ENCODE data around the gene ARHGEF25.

ARHGEF25 gene

DNA sequence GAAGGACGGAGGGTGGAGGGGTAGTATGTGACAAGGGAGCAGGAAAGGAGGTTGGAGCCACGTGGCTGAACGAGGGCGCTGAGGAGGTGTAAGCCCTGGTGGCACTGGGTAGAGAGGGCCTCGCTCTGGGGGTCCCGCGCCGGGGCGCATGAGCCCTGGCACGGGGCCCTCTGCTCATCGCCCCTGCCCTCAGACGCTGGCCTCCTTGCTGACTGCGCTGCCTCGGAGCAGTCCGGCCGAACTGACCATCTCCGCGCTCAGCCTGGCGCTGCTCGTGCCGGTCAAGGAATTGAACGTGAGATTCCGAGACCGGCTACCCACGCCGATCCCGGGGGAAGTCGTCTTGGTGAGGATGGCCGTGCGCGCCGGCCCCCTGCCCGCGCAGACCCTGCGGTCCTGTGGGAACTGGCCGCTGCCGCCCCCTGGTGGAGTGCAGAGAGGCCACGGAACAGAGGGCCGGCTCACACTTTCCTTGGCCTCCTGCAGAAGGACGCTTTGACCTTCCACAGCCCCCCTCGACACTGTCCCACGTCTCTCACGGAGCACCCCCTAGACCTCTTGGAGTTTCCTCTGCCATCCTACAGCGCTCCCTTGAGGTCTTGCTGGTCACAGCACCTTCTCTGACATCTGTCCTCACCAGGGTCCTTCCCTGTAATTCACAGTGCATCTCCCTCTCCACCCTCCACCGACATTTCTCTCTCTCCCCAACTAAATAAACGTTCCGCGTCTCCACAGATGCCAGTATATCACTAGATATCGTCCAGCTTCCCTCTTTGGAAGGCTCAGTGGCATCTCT, 10.5 kb downstream of the ARHGEF25 start:
- DNase-seq (ENCODE audit: low spot score), result peak; percentile 51

DNA sequence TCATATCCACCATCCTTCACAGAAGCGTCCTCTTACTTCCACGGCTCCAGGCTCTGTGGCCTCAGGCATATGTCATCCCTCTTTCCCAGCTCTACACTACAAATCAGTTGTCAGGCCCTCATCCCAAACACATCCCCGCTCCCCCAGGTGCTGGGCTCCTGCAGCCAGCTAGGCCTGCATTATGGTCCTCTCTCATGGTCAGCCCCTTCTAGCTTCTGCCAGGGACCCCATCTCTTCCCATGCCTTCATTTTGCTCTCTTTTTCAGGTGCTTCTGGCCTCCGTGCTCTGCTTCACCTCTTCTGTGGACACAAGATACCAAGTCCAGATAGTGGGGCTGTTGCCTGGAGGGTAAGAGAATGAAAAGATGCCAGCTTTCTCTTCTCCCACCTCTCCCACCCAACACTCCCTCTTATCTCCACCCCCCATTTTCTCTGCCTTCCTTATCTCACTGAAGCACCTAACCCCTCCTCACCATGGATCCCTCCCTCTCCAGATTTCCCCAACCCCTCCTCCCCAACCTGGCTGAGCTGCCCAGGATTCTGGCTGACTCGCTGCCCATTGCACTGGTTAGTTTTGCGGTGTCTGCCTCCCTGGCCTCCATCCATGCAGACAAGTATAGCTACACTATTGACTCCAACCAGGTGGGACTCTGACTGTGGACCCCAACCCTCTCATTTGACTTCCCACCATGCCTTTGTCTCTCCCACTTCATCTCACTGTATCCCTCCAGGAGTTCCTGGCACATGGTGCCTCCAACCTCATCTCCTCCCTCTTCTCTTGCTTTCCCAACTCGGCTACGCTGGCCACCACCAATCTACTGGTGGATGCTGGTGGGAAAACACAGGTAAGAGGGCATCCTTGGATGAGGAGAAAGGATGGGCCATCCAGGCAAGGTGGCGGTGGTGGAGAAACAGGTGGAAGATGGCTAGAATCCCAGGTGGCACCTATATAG, 11.3 kb downstream of the ARHGEF25 start:
- no peak for DNase-seq (ENCODE audit: low spot score)

- no peak for DNase-seq (ENCODE audit: low spot score)
These were observed 12.2 kb downstream of the ARHGEF25 start for GRCh38 chr12:57623385-57623784.

DNA sequence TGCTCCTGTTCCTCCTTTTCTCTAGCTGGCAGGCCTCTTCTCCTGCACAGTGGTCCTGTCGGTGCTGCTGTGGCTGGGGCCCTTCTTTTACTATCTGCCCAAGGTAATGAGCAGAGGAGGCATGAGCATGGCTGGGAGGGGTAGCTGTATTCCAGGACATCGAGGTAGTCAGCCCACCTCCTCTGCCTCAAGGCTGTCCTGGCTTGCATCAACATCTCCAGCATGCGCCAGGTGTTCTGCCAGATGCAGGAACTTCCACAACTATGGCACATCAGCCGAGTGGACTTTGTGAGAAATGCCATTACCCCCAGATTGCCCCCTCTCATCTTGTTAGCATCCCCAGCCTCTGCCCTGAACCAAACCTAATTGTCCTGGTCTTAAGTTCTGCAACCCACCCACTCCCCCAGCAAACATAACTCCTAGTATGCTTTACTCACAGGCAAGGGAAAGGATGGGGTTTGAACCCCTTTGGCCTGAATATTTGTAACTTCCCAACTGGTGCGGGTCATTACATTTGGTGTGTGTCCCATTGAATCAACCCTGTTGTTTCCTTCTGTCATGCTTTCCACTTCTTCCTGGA, 12.7 kb downstream of the ARHGEF25 start:
- no peak for DNase-seq (ENCODE audit: low spot score)

GRCh38 chr12:57624441-57625220, 13.4 kb downstream of the ARHGEF25 start:
- no peak for DNase-seq (ENCODE audit: low spot score)

DNA sequence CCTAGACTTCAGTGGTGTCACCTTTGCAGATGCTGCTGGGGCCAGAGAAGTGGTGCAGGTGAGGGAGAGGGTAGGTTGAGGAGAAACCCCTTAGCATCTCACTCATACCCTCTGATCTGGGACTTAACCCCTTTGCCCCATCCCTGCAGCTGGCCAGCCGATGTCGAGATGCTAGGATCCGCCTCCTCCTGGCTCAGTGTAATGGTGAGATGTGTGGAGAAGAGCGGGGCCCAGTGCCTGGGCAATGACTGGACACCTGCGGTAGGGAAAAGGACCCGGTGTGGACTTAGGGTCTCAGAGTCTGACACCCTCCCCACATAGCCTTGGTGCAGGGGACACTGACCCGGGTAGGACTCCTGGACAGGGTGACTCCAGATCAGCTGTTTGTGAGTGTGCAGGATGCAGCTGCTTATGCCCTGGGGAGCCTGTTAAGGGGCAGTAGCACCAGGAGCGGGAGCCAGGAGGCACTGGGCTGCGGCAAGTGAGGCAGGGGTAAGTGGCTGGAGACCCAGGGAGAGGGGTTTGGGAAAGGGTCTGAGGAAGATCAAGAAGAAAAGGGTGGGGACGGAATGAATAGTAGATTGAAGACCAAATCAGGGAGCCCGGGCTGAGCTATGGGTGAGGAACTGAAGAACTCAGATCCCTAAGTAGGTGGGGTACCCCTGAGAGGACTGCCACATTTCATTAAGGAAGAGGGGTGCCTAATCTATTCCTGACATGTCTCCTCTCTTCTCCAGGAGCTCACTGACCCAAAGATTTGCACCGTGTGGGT, 14.2 kb downstream of the ARHGEF25 start:
- DNase-seq (ENCODE audit: low spot score), result no peak

DNA sequence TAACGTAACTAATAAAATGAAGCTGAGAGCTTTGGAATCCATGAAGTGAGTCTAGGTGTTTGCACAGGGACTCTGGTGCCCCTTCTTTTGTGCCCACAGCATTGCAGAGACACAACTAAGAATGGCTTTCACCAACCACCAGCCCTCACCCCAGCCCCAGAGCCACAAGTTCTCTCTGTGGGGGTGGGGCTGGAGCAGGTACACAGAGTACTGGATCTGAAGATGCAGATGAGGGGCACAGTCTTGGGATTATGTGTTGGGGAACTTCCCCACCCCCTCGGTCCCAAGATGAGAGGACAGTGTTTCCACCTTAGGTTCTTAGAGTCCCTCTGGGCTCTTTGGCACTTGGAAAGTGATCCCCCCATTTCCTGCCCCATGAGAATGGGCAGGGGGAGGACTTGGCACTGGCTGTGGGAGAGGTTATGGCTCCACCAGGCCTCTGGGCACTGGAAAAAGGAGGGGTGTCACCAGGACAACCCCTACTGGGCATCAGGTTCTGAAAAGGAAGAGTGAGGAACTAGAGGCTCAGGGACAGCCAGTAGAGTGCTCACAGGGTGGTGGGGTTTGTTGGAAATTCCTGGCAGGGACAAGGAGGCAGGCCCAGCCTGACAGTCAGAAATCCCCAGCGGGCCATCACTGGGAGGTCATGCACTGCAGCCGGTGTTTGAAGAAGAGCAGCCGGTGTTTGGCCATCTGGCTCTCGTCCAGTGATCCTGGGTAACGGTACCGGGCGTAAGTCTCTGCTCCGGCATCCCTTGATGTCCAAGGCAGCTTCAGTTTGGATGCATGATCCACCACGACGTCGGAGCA, 15.1 kb downstream of the ARHGEF25 start:
- no peak for DNase-seq (ENCODE audit: low spot score)

DNA sequence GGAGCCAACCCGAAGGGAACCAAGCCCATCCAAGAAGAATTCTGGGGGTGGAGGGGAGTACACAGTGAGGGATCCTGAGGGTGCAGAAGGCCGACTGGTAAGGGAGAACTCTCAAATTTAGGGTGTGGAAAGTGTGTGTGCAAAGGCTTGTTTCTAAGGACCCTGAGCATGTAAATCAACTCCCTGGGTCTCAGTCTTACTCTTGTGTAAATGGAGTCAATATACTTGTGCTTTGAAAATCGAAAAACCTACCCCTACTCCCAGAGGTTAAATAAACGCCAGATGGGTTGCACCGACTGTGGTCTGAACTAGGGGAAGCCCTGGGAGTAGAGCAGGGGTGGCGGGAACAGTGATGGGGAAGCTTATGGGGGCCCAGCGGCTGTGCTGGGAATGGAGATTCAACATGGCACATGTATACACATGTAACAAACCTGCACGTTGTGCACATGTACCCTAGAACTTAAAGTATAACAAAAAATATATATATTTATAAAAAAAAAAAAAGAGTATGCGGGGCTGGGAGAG, 15.7 kb downstream of the ARHGEF25 start:
- no peak for DNase-seq (ENCODE audit: low spot score)

GRCh38 chr12:57627501-57628279, 16.5 kb downstream of the ARHGEF25 start:
- no peak for DNase-seq (ENCODE audit: low spot score)

- DNase-seq (ENCODE audit: low spot score), result no peak
These were observed 17.3 kb downstream of the ARHGEF25 start for GRCh38 chr12:57628280-57629191.

DNA sequence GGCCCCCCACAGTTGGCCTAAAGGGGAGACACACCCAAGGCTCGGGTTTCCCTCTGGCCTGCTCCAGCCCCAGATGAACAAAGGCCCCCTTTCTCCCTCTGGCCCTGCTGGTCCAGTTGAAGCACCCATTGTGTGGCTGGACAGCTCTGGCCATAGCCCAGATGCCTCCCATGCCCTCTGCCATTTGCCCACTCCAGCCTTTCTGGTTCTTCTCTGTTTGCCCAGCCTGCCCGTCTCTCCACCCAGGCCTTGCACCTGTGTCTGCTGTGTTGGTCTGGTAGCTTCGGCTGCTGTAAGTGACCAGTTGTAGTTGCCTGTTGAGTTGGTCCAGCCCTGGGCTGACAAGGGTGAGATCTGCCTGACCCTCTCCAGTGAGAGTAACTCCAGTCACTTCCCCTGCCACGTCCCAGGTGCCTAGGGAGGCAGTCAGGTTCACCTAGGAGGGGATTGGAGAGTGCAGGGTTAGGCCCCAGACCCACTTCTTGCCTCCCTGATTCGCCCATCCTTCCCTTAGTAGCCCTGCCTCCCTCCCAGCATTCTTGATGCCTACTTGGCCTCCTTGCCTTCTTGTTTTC, 18.7 kb downstream of the ARHGEF25 start:
- no peak for DNase-seq (ENCODE audit: low spot score)

- no peak for DNase-seq (ENCODE audit: low spot score)
These were observed 19.7 kb downstream of the ARHGEF25 start for GRCh38 chr12:57630891-57631433.

DNA sequence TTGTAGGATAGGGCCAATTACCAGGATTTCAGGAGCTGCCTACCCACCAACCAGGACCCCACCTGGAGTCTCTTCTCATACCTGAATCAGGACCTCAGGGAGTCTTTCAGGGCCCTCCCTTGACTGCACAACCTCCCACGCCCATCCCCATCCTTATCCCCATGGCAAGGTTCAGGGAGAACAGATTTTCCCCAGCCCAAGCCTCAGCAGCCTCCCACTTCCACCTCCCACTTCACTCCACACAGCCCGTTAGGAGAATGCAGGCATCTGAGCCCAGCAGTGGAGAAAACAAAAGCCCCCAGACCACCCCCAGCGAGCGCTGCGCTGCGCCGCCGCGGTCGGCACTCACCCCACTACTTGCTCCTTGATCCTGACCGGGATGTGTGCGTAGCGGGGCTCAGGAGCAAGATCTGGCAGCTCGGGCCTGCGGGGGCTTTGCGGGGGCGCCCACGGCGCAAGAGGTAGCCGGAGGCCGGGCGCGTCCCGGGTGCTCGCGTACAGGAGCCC, 20.4 kb downstream of the ARHGEF25 start:
- DNase-seq (ENCODE audit: low spot score), result no peak

DNA sequence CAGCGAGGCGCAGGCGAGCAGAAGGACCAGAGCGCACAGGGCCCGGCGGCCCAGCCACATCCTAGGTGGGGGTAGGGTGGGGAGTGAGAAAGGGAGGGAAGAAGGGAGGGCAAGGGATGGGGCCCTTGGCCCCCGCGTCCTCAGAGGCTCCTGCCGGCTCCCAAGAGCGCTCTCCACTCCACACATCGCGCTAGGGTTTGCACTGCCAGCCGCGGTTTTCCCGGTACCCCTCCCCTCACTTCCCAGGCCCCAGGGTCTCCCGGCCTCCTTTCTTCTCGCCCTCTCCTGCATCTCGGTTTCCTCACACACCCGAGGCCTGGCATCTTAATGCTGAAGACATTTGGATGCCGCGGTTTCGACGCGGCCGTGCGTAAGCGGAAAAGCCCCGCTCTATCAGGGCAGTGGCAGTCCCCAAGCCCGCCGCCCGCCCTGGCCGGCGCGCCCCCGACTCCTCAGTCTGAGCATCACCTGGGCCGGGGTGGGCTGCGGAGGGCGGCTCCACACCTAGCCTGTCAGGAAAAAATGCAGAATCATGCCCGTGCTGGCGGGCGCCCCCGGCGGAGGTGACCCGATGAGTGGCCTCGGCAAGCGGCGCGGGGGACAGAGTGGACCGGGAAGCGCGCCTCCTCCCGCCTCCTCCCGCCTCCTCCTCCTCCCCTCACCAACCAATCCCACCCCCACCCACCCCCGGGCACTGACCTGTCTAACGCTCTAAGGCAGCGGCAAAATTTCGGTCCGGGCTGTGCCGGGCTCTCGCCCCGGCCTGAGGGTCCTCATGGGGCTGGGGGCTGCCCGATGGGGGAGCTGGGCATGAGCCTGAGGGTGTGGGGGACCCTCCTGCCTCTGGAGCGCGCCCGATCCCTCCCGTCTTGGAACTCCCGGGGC, 21.1 kb downstream of the ARHGEF25 start:
- DNase-seq (ENCODE audit: low spot score), result no peak

DNA sequence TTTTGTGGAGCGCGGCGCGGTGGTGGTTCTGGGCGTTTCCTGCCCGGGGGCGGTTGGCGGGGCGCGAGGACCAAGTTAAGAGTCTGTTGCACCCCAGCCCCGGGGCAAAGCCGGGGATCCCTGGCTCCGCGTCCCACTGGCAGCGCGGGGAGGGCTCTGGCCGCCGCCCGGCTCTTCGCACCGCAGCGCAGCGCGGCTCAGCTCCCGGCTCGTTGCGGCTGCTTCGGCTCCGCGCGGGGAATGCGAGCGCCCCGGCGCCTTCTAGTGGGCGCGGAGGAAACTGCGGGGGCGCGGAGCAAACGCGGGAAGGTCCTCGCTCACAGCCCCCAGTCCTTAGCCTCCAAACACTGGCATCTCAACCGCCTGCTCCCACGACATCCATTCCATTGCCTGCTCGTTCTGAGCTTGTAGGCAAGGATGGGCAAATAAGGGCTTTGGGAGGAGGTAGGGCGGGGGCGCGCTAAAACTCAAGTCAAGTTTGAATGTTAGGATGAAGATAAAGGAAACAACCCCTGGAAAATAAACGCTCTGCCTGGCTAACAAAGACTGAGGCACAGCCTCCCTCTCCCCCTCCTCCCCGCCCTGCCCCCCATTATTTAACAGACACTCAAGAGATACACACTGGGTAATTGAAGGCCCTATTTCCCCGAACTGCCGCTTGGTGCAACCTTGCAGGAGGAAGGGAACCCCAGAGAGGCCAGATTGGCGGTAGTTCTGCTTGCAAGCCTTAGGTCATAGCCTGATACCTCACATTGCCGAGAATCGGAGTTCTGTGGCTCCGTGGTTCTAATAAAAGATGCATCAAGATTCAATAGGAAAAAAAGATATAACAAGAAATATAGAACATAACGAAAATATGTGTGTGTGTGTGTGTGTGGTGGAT, 22.0 kb downstream of the ARHGEF25 start, which contains the start of gene B4GALNT1:
TSS of gene B4GALNT1 (minus strand) at position 244 of the 883 bp plus-strand sequence. CDS start 1,069 bp downstream, outside the sequence.
- peak; percentile 59 for DNase-seq (ENCODE audit: low spot score)
